COLO668 (cell line): ENCODE data around the gene LIMA1.
A peak's percentile ranks its signal among the peaks of the same experiment; 100 is the strongest.
"Not testable (repeated sequence)": the region's sequence is repeated elsewhere in the genome, so short reads cannot be mapped to it uniquely, and the experiment has no call there.

Experiments
- DNase-seq: peaks from one replicate; lab custom pipeline; 2025; ENCODE audit not compliant: unreplicated experiment; lab: John Stamatoyannopoulos, UW

The LIMA1 gene

GRCh38 chr12:50283229-50283923 lies at the start of gene LIMA1:
Gene LIMA1 (minus strand): TSS chr12:50283520. CDS start chr12:50248751, 34,769 bp downstream.
- DNase-seq = peak; percentile 93

- no peak for DNase-seq
These were observed 48.4 kb upstream of the LIMA1 start for GRCh38 chr12:50331745-50332144.

GRCh38 chr12:50328664-50329063 lies 45.3 kb upstream of the LIMA1 start:
- not testable (repeated sequence) for DNase-seq

- DNase-seq = no peak
These were observed 43.4 kb upstream of the LIMA1 start for GRCh38 chr12:50326590-50327284.

GRCh38 chr12:50325890-50326391 lies 42.6 kb upstream of the LIMA1 start:
- DNase-seq = no peak

- DNase-seq = not testable (repeated sequence)
These were observed 41.5 kb upstream of the LIMA1 start for GRCh38 chr12:50324770-50325169.

GRCh38 chr12:50324077-50324476 lies 40.8 kb upstream of the LIMA1 start:
- DNase-seq = not testable (repeated sequence)

GRCh38 chr12:50322206-50322605 lies 38.9 kb upstream of the LIMA1 start:
- no peak for DNase-seq

GRCh38 chr12:50317203-50317602 lies 33.9 kb upstream of the LIMA1 start:
- DNase-seq = no peak

GRCh38 chr12:50315803-50316202 lies 32.5 kb upstream of the LIMA1 start:
- DNase-seq = no peak

GRCh38 chr12:50314636-50315312 lies 31.5 kb upstream of the LIMA1 start:
- DNase-seq = no peak

GRCh38 chr12:50313971-50314370 lies 30.7 kb upstream of the LIMA1 start:
- DNase-seq = not testable (repeated sequence)

- DNase-seq = no peak
These were observed 30.1 kb upstream of the LIMA1 start for GRCh38 chr12:50313256-50313931.

GRCh38 chr12:50311858-50312609 lies 28.7 kb upstream of the LIMA1 start:
- not testable (repeated sequence) for DNase-seq

- no peak for DNase-seq
These were observed 26.6 kb upstream of the LIMA1 start for GRCh38 chr12:50309950-50310349.

GRCh38 chr12:50302686-50303085 lies 19.4 kb upstream of the LIMA1 start:
- no peak for DNase-seq

- DNase-seq = no peak
These were observed 14.7 kb upstream of the LIMA1 start for GRCh38 chr12:50297996-50298395.

- DNase-seq = no peak
These were observed 13.7 kb upstream of the LIMA1 start for GRCh38 chr12:50297027-50297426.

GRCh38 chr12:50296554-50296953 lies 13.2 kb upstream of the LIMA1 start:
- no peak for DNase-seq

- no peak for DNase-seq
These were observed 8.1 kb upstream of the LIMA1 start for GRCh38 chr12:50291377-50291776.
